Transverse colon (tissue), 4 donors: ENCODE measurements around the gene ZNF462. TPM values are rescaled to one million over a fixed set of nuclear protein-coding genes. Genes with fewer than 3 reads are reported as not detected.

Experiments used
- DNase-seq: peaks from one replicate; pipeline ENCODE4 v3.0.0-alpha.2; 2019
- H3K27ac ChIP-seq, 4 donors: fragments of 200-600 bp; sonication (generic); 2 replicates each; pipeline ENCODE4 v1.5.1; 2016 to 2018; ENCODE audit warnings: inconsistent platforms in 4 of 4
- H3K27me3 ChIP-seq: fragments of 200-600 bp; sonication (generic); 2 replicates; pipeline ENCODE4 v1.5.1; 2017; ENCODE audit warnings: inconsistent platforms
- H3K36me3 ChIP-seq, 4 donors: fragments of 200-600 bp; sonication (generic); 2 replicates each; pipeline ENCODE4 v1.5.1; 2017 to 2019; ENCODE audit warnings: inconsistent platforms in 4 of 4
- H3K4me1 ChIP-seq, 4 donors: fragments of 200-600 bp; sonication (generic); 2 replicates each; pipeline ENCODE4 v1.5.1; 2017 to 2020; ENCODE audit warnings: inconsistent platforms in 4 of 4
- H3K4me3 ChIP-seq, 4 donors: fragments of 200-600 bp; sonication (generic); 1 replicate in 1 of 4; 2 replicates in 3 of 4; pipeline versions ENCODE4 v1.5.1 to v1.6.1; 2017 to 2019; ENCODE audit warnings: inconsistent platforms in 4 of 4
- H3K9me3 ChIP-seq, 2 donors: fragments of 200-600 bp; sonication (generic); 2 replicates each; pipeline ENCODE4 v1.5.1; 2017 to 2019; ENCODE audit warnings: inconsistent platforms in 2 of 2
- CTCF ChIP-seq, 5 experiments: fragments of 200-600 bp in 3 of 5; fragments of 450-650 bp in 2 of 5; sonication (generic) in 3 of 5; IDR thresholded peaks; 1 replicate in 2 of 5; 2 replicates in 3 of 5; pipeline ENCODE4 v1.5.1; 2016 to 2017; ENCODE audit warnings: antibody characterized with exemption in 5 of 5, inconsistent platforms in 3 of 5, mild to moderate bottlenecking in 2 of 5, moderate library complexity in 1 of 5
- EP300 ChIP-seq: sonication (generic); formaldehyde crosslinking; IDR thresholded peaks from one replicate; pipeline ENCODE4 v1.6.1; 2017; ENCODE audit warnings: antibody characterized with exemption, low read depth
- POLR2A ChIP-seq: fragments of 450-650 bp; IDR thresholded peaks from one replicate; pipeline ENCODE4 v1.6.1; 2016; ENCODE audit warnings: antibody characterized with exemption, mild to moderate bottlenecking, moderate library complexity
- POLR2AphosphoS5 ChIP-seq, 3 donors: sonication (generic); formaldehyde crosslinking; IDR thresholded peaks; one replicate each; pipeline ENCODE4 v1.6.1; 2016; ENCODE audit warnings: antibody characterized with exemption in 3 of 3
- WGBS, 2 donors: methylation state at CpG; one replicate each; pipeline ENCODE4 v1.1.5; 2018; ENCODE audit warnings: low coverage in 1 of 2; 5-methylcytosine and 5-hydroxymethylcytosine counted together
- in situ Hi-C, 4 donors: fragments of 200-750 bp; cut with MboI; loops; one replicate each; pipeline versions ENCODE4 v1.15.0 to v1.15.1; 2017; ENCODE audit warnings: low sequenced_read_pairs in 3 of 4, low pct_ligation_motif_present in 1 of 4, low pct_unique_long_range_greater_than_20kb in 1 of 4
- intact Hi-C: fragments of 100-400 bp; cut with DNase I; formaldehyde crosslinking; loops from one replicate; pipeline ENCODE4 v1.15.1; 2023; ENCODE audit warnings: low total_unique reads
- total RNA-seq, 4 donors: library from RNA; depleted of rRNA; stranded (reverse); fragments of >200 nt; gene quantifications; one replicate each; pipeline ENCODE4 v1.1.0, GENCODE V29; 2016

Gene ZNF462
- total RNA-seq, 4 donors from 2014 or later, result 17.5 to 28.7 (median 22.9) TPM

DNA sequence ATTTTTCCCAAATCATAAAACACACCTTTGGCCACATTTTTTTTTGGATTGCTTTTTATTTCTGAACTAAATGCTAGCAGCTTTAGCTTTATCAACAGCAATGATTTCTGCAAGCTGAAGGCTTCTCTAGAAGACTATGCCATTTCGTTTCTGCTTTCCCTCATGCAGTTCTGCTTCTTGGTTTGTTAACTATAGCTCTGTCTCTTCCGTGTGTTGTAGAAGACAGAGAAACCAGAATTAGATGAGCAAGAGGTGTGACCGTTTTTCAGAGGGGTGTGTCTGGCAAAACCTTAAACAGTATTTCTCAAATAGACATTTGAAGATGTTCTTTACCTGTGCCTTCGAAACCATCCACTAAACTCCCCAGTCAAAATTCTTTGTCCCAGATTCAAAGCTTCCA lies 131.5 kb downstream of the ZNF462 start:
- intact Hi-C loops (no loop called here), in situ Hi-C loops (no loop called here)
- TF ChIP-seq POLR2AphosphoS5 (IDR thresholded peaks at IDR 0.05) (no peak), CTCF (IDR thresholded peaks at IDR 0.05) (no peak), POLR2A (no peak), EP300 (no peak)
- no peaks in the 10 kb centered on the region for H3K36me3 ChIP-seq
- 65 to 70% methylated on average over 4 of the region's 4 CpGs for WGBS, 2 donors
- H3K27ac ChIP-seq, result no peak overlapping the region
- peaks cover 0 to 13% (median 3%) of the 10 kb centered on the region in 4 donors for H3K4me1 ChIP-seq
- H3K27me3 ChIP-seq, result no peaks in the 10 kb centered on the region
- DNase-seq, result no peak
- H3K9me3 ChIP-seq, result no peaks in the 10 kb centered on the region
- H3K4me3 ChIP-seq, result no peak overlapping the region

GRCh38 chr9:107000218-107000617 lies 137.3 kb downstream of the ZNF462 start:
- peaks cover 0 to 11% (median 0%) of the 10 kb centered on the region in 4 donors for H3K36me3 ChIP-seq
- H3K27me3 ChIP-seq, result no peaks in the 10 kb centered on the region
- H3K27ac ChIP-seq, result no peak overlapping the region
- in situ Hi-C loops, result no loop called here
- H3K4me1 ChIP-seq, result no peaks in the 10 kb centered on the region
- TF ChIP-seq POLR2A, result no peak
- intact Hi-C loops, result no loop called here
- DNase-seq, result no peak
- WGBS, 2 donors, result 90 to 95% methylated on average over 3 of the region's 3 CpGs
- no peak overlapping the region for H3K4me3 ChIP-seq
- H3K9me3 ChIP-seq, result no peaks in the 10 kb centered on the region

GRCh38 chr9:107005201-107005600 lies 142.2 kb downstream of the ZNF462 start:
- Histone ChIP-seq H3K4me3 (no peak overlapping the region), H3K27me3 (no peaks in the 10 kb centered on the region), H3K36me3 (peaks cover 0 to 11% (median 1%) of the 10 kb centered on the region in 4 donors), H3K4me1 (no peaks in the 10 kb centered on the region), H3K9me3 (no peaks in the 10 kb centered on the region), H3K27ac (no peak overlapping the region)
- DNase-seq, result no peak
- WGBS, 2 donors, result 83 to 85% methylated on average over 3 of the region's 3 CpGs
- no peak for TF ChIP-seq POLR2A
- no peak for TF ChIP-seq EP300
- no peak for TF ChIP-seq POLR2AphosphoS5 (IDR thresholded peaks at IDR 0.05)
- no peak for TF ChIP-seq CTCF (IDR thresholded peaks at IDR 0.05)
- intact Hi-C loops (no loop called here), in situ Hi-C loops (no loop called here)

- Histone ChIP-seq H3K4me3 (no peak overlapping the region), H3K9me3 (no peaks in the 10 kb centered on the region), H3K27ac (no peak overlapping the region), H3K36me3 (peaks cover 0 to 15% (median 5%) of the 10 kb centered on the region in 4 donors), H3K4me1 (no peaks in the 10 kb centered on the region), H3K27me3 (no peaks in the 10 kb centered on the region)
- in situ Hi-C loops, result no loop called here
- intact Hi-C loops, result no loop called here
- 80 to 87% methylated on average over 1 to 6 of the region's 6 CpGs for WGBS, 2 donors
- TF ChIP-seq POLR2AphosphoS5 (IDR thresholded peaks at IDR 0.05) (no peak), POLR2A (no peak), CTCF (IDR thresholded peaks at IDR 0.05) (no peak), EP300 (no peak)
- no peak for DNase-seq
These were observed 144.4 kb downstream of the ZNF462 start for GRCh38 chr9:107007402-107007801.

DNA sequence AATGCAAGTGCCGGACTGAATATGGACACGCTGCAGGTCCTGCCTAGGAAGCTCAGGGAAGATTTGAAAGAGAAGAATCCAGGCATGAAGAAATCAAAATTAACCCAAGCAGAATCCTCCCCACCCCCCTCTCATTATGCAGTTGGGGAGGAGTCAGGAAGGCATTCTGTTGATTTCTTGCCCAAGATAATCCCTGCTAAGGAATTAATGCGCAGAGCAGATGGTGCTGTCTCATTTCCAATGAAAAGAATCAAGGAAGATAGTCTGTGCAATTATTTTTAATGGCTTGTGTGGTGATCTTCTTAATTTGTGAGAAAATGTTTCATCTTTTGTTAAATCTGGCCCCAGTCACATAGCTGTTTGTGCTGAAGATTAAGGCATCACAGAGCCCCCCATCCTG lies 145.0 kb downstream of the ZNF462 start:
- no peaks in the 10 kb centered on the region for H3K4me1 ChIP-seq
- H3K4me3 ChIP-seq, result no peak overlapping the region
- TF ChIP-seq CTCF (IDR thresholded peaks at IDR 0.05) (no peak), EP300 (no peak), POLR2A (no peak), POLR2AphosphoS5 (IDR thresholded peaks at IDR 0.05) (no peak)
- intact Hi-C loops, result no loop called here
- no peaks in the 10 kb centered on the region for H3K9me3 ChIP-seq
- H3K36me3 ChIP-seq, result peaks cover 0 to 15% (median 4%) of the 10 kb centered on the region in 4 donors
- no peaks in the 10 kb centered on the region for H3K27me3 ChIP-seq
- in situ Hi-C loops, result no loop called here
- WGBS, 2 donors, result 82 to 94% methylated on average over 3 of the region's 3 CpGs
- no peak for DNase-seq
- no peak overlapping the region for H3K27ac ChIP-seq
